Fibroblast of pulmonary artery (primary cell): ENCODE measurements around the gene CRB2.

Experiments used
- DNase-seq: peaks from one replicate; pipeline ENCODE4 v3.0.0-alpha.2; 2010; ENCODE audit warnings: low read depth
- H3K4me3 ChIP-seq: replicated peaks from 2 replicates; pipeline ENCODE4 v1.5.1; 2011; ENCODE audit warnings: low read depth, mild to moderate bottlenecking, control low read depth, low read length, moderate library complexity
- TF ChIP-seq, protein P1 (sequence below): IDR thresholded peaks from 2 replicates; pipeline ENCODE4 v1.5.1; 2011; ENCODE audit warnings: mild to moderate bottlenecking, control low read depth, low read length, inconsistent platforms; ENCODE audit errors: missing control alignments

CRB2 gene

DNA sequence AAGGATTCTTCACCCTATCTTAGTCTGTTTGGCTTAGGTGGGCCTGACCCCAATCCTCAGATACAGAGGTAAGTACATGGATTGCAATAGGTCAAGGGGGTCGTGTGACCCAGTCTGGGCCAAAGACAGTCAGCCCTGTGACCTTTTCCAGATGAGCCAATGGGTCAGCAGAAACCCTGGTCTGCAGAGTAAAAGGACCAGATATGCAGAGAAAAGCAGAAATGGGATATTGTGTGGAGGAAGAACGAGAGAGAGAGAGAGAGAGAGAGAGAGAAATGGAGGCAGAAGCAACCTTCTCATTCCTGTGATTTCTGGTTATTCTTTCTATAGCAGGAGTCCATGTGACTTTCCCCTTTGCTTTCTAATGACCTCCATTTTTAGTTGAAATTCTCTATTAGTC lies 40.4 kb upstream of the CRB2 start:
- TF ChIP-seq, protein P1, sequence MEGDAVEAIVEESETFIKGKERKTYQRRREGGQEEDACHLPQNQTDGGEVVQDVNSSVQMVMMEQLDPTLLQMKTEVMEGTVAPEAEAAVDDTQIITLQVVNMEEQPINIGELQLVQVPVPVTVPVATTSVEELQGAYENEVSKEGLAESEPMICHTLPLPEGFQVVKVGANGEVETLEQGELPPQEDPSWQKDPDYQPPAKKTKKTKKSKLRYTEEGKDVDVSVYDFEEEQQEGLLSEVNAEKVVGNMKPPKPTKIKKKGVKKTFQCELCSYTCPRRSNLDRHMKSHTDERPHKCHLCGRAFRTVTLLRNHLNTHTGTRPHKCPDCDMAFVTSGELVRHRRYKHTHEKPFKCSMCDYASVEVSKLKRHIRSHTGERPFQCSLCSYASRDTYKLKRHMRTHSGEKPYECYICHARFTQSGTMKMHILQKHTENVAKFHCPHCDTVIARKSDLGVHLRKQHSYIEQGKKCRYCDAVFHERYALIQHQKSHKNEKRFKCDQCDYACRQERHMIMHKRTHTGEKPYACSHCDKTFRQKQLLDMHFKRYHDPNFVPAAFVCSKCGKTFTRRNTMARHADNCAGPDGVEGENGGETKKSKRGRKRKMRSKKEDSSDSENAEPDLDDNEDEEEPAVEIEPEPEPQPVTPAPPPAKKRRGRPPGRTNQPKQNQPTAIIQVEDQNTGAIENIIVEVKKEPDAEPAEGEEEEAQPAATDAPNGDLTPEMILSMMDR = no peak
- no peak for DNase-seq
- no peak overlapping the region for H3K4me3 ChIP-seq

DNA sequence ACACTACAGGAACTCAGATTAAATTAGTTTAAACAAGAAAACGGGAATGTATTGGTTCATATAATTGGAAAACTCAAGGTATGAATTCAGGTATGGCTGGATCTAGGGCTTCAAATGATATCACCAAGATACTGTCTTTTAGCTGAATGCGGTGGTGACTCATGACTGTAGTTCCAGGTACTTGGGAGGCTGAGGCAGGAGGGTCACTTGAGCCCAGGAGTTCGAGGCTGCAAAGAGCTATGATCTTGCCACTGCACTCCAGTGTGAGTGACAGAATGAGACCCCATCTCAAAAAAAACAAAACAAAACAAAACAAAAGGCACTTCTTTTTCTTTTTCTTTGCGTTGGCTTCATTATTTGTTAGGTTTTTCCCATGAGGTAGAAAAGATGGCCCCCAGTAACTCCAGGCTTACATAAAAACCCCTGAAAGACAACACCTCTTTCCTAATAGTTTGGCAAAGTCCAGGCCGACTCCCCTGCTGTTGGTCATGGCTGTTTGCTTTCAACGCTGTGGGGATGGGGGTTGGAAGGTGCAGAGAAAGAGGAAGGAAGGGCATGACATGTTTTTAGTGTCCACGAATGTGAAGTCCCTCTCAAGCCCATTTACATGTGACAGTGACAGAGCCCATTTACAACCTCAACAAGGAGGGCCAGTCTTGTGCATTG lies 39.8 kb upstream of the CRB2 start:
- TF ChIP-seq, protein P1 = no peak
- DNase-seq = no peak
- no peak overlapping the region for H3K4me3 ChIP-seq

DNA sequence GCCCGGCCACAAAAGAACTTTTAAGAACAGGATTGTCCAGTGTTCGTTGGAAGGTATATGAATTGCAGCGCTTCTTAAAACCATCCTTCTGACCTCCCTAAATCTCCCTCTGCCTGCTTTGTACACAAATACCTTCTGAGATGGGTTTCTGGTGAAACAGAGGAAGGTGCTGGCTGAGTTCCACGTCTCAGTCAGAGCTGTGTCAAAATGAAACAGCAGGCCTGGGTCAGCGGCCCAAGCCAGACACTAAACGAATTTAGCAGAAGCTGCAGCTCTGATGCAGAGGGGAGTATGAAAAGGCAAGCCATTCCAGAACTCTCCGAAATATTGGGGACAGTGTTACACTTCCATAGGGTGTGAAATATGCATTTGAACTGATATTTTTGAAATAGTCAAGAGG lies 37.8 kb upstream of the CRB2 start:
- H3K4me3 ChIP-seq = no peak overlapping the region
- DNase-seq = no peak
- TF ChIP-seq, protein P1 = no peak

DNA sequence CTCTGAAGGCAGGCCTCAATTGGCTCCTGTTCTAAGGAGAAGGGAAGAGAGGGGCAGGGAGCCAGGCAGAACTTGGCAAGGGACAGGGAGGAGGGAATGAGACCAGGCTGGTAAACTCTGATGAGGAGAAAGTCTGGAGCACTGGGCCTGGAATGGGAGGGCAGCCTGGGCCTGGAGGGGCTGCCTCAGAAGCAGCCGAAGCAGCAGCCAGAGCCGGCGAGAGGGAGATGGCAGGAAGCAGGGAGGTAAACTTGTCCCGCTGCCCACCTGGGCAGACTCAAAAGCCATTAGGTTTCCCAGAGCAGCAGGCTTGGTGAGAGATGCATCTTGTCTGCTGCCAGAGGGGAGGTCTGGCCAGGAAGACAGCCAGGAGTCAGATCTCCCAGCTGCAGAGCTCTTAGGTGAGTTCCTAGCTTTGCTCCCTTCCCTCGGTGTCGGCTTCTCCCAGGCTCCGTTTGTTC lies 37.0 kb upstream of the CRB2 start:
- TF ChIP-seq, protein P1 = no peak
- no peak overlapping the region for H3K4me3 ChIP-seq
- DNase-seq = no peak

DNA sequence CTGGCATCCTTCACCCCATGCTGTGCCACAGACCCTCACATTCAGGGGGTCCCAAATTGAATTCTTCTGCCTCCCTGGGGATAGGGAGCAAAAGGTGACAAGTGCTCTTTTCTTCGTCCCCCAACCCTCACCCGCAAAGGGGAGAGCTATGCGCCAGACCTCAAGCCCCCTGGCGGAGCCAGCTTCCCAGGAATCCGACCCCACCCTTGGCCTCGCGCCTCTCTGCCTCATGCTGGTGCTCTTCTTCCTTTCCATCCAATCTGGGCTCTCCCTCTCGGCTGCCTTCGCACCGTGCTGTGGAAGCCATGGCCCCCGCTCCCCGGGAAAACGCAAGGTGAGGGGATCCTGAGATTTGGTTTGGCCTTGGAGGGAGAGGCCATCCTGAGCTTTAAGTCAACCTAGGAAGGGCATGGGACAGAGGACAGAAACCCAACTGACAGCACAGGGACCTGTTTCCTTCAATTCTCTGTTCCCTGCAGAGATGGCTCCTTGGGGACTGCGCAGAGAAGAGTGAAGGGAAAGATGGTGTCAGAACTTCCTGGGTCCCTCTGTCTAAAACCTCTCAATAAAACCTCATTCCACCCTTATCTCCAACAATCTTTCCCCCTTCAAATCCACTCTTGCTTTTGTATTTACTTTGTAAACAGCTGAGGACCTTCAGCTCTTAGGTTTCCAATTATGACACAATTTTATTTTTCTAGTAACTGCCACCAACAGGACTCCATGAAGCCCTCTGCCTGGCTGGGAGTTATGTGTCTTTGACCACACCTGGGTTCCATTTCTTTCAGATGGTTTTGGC lies 36.3 kb upstream of the CRB2 start:
- no peak overlapping the region for H3K4me3 ChIP-seq
- no peak for DNase-seq
- TF ChIP-seq, protein P1 = no peak

DNA sequence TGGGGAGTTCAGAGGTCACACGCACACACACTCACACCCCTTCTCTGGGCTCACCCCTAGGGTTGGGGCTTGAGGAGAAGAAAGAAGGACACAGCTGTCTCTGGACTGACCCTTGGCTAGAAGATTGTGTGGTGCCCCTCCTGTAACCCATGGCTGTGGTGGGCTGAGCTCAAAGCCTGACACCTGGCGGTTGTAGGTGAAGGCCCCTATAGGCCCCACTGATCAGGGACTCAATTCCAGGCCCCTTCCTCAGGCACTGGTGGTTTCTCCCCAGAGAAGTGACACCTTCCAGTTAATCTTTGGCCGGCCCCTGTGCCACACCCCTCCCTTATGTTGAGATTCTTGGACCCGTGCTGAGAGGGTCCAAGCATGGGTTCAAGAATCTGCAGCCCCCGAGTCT lies 35.2 kb upstream of the CRB2 start:
- no peak overlapping the region for H3K4me3 ChIP-seq
- TF ChIP-seq, protein P1 = no peak
- DNase-seq = no peak
